Germinal center (tissue), 1 donor: ENCODE data around the gene EGFR.

ENCODE experiments used
- DNase-seq: peaks from one replicate; pipeline ENCODE4 v3.0.0; 2012; ENCODE audit warnings: mixed read lengths, low spot score

EGFR gene

DNA sequence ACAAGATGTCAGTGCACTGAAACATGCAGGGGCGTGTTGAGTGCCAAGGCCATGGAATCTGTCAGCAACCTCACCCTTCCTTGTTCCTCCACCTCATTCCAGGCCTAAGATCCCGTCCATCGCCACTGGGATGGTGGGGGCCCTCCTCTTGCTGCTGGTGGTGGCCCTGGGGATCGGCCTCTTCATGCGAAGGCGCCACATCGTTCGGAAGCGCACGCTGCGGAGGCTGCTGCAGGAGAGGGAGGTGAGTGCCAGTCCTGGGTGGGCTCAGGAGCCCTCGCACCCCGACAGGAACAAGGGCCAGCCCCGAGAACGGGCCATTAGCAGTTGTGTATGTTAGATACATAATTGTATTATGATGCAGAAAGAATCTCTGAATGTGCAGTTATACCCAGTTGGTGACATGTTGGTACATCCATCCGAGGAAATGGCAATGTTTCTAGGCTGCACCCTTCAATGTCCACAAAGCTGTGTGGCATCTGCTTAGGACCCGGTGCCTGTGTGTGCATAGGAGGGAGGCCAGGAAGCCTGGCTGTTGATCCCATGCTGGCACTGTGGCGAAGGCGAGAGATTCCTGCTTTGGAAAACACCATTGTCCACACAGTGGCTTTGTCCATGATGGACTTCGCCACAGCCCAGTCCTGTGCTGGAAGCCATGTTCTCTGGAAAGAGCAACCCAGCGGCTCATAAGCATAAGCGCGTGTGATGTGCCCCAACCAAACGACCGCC lies 154.2 kb downstream of the EGFR start:
- no peak for DNase-seq

DNA sequence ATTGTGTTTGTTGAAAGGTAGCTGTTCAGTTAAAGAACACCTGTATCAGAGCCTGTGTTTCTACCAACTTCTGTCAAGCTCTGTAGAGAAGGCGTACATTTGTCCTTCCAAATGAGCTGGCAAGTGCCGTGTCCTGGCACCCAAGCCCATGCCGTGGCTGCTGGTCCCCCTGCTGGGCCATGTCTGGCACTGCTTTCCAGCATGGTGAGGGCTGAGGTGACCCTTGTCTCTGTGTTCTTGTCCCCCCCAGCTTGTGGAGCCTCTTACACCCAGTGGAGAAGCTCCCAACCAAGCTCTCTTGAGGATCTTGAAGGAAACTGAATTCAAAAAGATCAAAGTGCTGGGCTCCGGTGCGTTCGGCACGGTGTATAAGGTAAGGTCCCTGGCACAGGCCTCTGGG lies 154.9 kb downstream of the EGFR start:
- no peak for DNase-seq

- no peak for DNase-seq
Measured at GRCh38 chr7:55174456-55174855, 155.6 kb downstream of the EGFR start.

DNA sequence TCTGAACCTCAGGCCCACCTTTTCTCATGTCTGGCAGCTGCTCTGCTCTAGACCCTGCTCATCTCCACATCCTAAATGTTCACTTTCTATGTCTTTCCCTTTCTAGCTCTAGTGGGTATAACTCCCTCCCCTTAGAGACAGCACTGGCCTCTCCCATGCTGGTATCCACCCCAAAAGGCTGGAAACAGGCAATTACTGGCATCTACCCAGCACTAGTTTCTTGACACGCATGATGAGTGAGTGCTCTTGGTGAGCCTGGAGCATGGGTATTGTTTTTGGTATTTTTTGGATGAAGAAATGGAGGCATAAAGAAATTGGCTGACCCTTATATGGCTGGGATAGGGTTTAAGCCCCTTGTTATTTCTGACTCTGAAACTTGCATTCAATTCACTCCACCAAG lies 156.0 kb downstream of the EGFR start:
- DNase-seq: no peak

DNA sequence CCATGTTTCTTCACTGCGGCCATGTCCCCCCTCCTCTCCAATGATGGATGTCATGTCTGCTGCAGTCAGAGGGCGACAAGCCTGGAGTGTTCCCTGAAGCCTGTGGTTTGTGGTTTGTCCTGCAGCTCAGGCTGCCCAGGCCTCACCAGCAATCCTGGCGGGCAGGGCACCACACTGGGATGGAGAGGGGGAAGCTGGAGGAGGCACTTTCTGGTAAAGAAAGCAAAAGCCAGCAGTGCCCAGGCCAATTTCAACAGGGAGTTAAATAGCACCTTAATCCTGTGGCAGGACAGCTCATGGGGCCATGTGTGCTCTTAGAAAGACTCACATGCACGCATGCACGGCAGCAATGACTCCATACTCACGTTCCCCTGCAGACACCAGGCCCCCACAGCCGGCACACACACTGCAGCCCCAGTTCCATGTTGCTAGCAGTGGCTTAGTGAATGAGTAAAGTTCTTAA lies 158.3 kb downstream of the EGFR start:
- DNase-seq: no peak

DNA sequence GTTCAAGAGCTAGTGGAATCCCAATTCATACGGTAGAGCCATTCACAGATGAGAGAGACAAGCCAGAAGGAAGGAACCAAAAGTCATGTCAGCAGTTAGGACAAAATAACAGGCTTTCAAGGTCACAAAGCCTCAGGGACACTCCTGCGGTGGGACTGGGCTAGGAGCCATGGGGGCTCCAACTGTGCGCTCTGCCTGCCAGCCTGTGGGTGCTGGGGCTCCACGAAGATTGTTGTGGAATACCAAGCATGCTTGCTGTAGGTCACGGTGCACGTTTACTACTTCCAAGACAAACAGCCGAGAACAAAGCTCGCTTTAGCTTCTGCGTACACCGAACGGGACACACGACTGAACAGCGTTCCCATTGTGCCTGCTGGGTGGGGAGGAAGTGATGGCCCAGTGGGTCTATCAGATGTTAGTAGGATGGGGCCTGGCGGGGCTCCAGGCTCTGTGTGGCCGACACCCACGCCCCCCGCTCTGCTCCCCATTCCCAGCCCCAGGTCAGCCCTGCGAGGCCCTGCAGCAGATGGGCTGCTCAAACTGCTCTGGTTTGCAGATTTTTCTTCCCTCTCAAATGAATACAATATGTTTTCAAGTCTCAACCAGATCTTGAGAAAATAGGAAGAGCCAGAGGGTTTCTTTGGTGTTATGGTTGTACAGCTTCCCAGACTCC lies 158.9 kb downstream of the EGFR start:
- DNase-seq: no peak

DNA sequence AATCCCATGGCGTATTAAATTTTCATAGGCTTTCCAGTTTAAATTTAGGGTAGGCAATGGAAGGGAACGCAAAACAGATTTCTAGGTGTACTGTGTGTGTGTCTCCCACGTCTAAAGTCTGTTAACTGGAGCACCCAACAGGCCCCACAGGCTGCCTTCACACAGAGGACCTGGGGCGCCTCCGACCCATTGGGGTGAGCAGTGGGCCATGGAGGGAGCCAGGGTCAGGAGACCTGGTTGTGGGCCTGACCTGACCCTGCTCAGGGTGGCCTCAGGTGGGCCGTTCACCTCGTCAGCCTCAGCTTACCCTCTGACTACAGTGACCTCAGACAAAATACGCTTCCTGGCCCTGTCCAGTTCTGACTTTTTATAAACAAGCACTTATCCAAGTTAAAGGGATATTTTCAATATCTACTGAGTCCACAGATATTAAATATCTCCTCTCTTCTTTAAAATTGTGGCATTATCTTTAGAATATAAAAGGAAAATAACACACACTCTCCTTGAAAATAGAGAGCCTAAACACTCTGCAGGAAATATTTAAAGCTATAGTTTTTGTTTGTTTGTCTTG lies 159.6 kb downstream of the EGFR start:
- DNase-seq: no peak

DNA sequence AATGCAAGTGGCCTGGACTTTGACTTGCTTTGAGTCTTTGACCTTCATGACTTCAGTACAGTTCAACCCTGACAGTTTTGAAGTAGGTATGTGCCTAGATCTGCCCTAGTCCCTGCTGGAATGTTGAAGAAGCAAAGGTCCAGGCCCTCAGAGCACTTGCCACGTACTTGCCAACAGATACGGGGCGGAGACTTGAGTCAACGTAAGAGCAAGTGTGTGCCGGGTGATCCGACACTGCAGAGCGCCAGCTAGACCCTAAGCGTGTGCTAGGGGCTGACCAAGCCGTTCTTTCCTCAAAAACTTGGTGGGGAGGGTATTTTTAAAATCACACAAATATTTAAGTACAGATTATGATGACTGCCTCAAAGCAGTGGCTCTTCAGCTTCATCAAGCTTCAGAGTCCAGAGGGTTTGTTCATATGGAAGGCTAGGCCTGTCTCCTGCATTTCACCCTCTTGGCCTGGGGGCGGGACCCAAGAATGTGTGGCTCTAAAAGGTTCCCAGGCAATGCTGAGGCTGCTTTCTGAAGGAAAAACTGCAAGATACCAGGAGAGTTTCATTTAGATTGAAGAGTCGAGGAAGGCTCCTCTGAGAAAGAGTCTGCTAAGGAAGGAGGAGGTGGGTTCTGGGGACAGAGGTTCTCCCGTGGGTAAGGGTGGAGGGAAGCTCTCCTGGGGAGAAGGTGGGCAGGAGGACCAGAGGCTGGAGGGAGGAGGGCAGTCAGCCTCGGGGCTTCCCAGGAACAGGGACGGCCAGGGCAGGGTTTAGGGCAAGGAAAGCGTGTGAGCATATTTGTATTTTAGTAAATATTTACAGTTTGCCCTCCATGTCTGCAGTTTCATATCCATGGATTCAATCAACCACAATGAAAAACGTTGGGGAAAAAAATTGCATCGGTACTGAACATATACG lies 160.3 kb downstream of the EGFR start:
- no peak for DNase-seq

- DNase-seq: no peak
Measured at GRCh38 chr7:55179931-55180682, 161.3 kb downstream of the EGFR start.

DNA sequence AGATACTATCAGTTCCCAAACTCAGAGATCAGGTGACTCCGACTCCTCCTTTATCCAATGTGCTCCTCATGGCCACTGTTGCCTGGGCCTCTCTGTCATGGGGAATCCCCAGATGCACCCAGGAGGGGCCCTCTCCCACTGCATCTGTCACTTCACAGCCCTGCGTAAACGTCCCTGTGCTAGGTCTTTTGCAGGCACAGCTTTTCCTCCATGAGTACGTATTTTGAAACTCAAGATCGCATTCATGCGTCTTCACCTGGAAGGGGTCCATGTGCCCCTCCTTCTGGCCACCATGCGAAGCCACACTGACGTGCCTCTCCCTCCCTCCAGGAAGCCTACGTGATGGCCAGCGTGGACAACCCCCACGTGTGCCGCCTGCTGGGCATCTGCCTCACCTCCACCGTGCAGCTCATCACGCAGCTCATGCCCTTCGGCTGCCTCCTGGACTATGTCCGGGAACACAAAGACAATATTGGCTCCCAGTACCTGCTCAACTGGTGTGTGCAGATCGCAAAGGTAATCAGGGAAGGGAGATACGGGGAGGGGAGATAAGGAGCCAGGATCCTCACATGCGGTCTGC lies 162.2 kb downstream of the EGFR start:
- no peak for DNase-seq

DNA sequence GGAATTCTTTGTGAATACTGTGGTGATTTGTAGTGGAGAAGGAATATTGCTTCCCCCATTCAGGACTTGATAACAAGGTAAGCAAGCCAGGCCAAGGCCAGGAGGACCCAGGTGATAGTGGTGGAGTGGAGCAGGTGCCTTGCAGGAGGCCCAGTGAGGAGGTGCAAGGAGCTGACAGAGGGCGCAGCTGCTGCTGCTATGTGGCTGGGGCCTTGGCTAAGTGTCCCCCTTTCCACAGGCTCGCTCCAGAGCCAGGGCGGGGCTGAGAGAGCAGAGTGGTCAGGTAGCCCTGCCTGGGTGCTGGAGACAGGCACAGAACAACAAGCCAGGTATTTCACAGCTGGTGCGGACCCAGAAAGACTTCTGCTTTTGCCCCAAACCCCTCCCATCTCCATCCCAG lies 162.9 kb downstream of the EGFR start:
- DNase-seq: no peak

DNA sequence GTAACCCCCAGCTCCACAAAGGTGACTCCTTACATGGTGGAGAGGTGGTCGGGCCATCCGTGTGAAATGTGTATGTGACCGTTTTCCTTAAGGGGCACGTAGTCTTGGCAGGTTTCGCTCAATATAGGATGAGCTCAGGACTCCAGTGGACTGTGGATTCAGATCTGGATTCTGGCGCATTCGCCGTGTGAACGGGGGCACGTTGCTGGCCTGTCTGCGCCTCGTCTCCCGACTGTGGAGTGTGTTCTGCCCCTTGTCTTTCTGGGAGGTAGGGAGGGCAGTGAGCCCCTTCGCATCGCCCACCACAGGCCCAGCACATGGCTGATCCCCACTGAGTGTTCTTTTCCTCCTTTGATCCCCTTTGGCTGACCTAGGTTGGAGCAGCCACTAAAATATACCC lies 165.1 kb downstream of the EGFR start:
- DNase-seq: no peak

GRCh38 chr7:55185321-55185802 lies 166.5 kb downstream of the EGFR start:
- DNase-seq: no peak

- no peak for DNase-seq
Measured at GRCh38 chr7:55185941-55186609, 167.3 kb downstream of the EGFR start.

- DNase-seq: no peak
Measured at GRCh38 chr7:55187701-55188491, 169.1 kb downstream of the EGFR start.

DNA sequence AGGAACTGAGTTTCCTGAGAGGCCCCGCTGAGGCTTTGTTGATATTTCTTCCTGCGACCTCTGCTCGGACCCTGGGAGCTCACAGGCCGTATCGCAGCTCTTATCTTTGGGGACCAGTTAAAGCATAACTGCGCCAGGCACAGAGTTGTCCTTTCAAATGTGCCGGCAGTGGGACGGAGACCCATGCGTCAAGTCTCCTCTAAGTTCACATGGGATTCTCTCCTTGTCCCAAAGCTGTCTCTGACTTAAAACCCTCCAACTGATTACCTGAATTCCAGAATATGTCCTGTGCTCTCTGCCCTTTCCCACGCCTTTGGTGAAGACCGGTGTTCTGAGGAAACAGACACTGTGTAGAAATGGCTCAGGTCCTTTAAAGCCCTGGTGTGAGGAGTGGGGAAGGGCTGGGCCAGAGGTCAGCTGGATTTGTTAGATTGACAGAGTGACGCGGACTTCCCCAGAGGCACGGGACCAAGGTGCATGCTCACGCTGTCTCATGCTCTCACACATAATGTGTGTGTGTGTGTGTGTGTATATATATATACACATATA lies 169.8 kb downstream of the EGFR start:
- DNase-seq: no peak

- no peak for DNase-seq
Measured at GRCh38 chr7:55189146-55189766, 170.4 kb downstream of the EGFR start.

- no peak for DNase-seq
Measured at GRCh38 chr7:55189878-55190436, 171.1 kb downstream of the EGFR start.
